T-helper 2 cell treated with Interferon-gamma antibody and Interleukin-4, amounts not matched to agents 100 ng/mL and 5 ng/mL, for 36 hours (primary cell): Measurements from ENCODE around the gene TSSK2. TPM values are rescaled to one million over a fixed set of nuclear protein-coding genes. Genes with fewer than 3 reads are reported as not detected.

Source experiments
- intact Hi-C: fragments of 100-400 bp; cut with micrococcal nuclease; formaldehyde crosslinking; loops from one replicate; pipeline ENCODE4 v1.15.1; 2023
- total RNA-seq: library from RNA; stranded (reverse); gene quantifications from 2 replicates; pipeline ENCODE4 v1.2.3, GENCODE V29; 2022

The TSSK2 gene
- total RNA-seq, 1 donor from 2014 or later: not detected

- intact Hi-C loops: no loop called here
These were observed 49.8 kb downstream of the TSSK2 start for GRCh38 chr22:19180740-19181410.

- intact Hi-C loops: no loop called here
These were observed 50.8 kb downstream of the TSSK2 start for GRCh38 chr22:19181786-19182471.

Other genes with a start within 250 kb of the TSSK2 start
- 0.68 and 0.80 TPM in 2 replicates for gene DGCR6, start 225.0 kb upstream of the TSSK2 start, total RNA-seq
- gene PRODH, start 195.0 kb upstream of the TSSK2 start, total RNA-seq: 0.32 TPM in 1 of 2 replicates, not detected in the other
- gene DGCR2, start 8.9 kb upstream of the TSSK2 start, total RNA-seq: 29.3 and 31.7 TPM in 2 replicates
- 18.0 and 20.0 TPM in 2 replicates for gene ESS2, start 13.3 kb downstream of the TSSK2 start, total RNA-seq
- not detected in 2 replicates for gene GSC2, start 19.0 kb downstream of the TSSK2 start, total RNA-seq
- gene SLC25A1, start 47.4 kb downstream of the TSSK2 start, total RNA-seq: 42.6 and 45.4 TPM in 2 replicates
- gene CLTCL1, start 160.4 kb downstream of the TSSK2 start, total RNA-seq: 0.84 and 1.0 TPM in 2 replicates